ENCODE data around the gene PCYT2. TPM values are rescaled to one million over a fixed set of nuclear protein-coding genes. Genes with fewer than 3 reads are reported as not detected.

The PCYT2 gene
- total and polyA plus RNA-seq, 2 donors (not counting 1 experiment from before 2014, with no cell fraction given), result 33.4 to 34.9 TPM

GRCh38 chr17:81901167-81902022 is 9.8 kb downstream of the PCYT2 start:
- peak overlapping the region; percentile 65 for H3K4me2 ChIP-seq (replicated peaks; ENCODE audit: low read depth, low read length, poor library complexity, severe bottlenecking)
- intact Hi-C loops (cut with micrococcal nuclease), result no loop called here

More at GRCh38 chr17:81901167-81902022, 9.8 kb downstream of the PCYT2 start:
- Mint-ChIP-seq H3K4me3 (peak overlapping the region; percentile 36), H3K9me3 (ENCODE audit: insufficient read depth) (no peaks in the 10 kb centered on the region), H3K27me3 (peaks cover 7% of the 10 kb centered on the region), H3K4me1 (peaks cover 5% of the 10 kb centered on the region), H3K27ac (no peak overlapping the region)
- no peaks in the 10 kb centered on the region for H3K79me2 ChIP-seq (ENCODE audit: control insufficient read depth, insufficient read depth, low read length)
- POLR2A ChIA-PET, result no interaction called here
- H4K20me1 ChIP-seq (ENCODE audit: control insufficient read depth, insufficient read depth, low read length, poor library complexity, severe bottlenecking), result no peaks in the 10 kb centered on the region
- no peak for ATAC-seq (ENCODE audit: low read depth)
- 60% methylated on average over 21 of the region's 21 CpGs for WGBS (ENCODE audit: insufficient coverage)
- no peak overlapping the region for H2AFZ ChIP-seq (ENCODE audit: insufficient read depth, low read depth, low read length, poor library complexity, severe bottlenecking)
- peaks cover 0 to 43% of the 10 kb centered on the region in 2 experiments for H3K36me3 ChIP-seq (replicated peaks in 1 of 2; ENCODE audit: control extremely low read depth in 1 of 2, control insufficient read depth in 1 of 2, extremely low read depth in 1 of 2, insufficient read depth in 2 of 2, low read length in 1 of 2)
- DNase-seq, result no peak
- TF ChIP-seq EZH2 (IDR thresholded peaks at IDR 0.05; ENCODE audit: borderline replicate concordance, insufficient read depth, low read depth, low read length, poor library complexity, severe bottlenecking), result no peak
- TF ChIP-seq CTCF (IDR thresholded peaks at IDR 0.05), result no peak
- no peak overlapping the region for H3K27ac ChIP-seq (ENCODE audit: low read length in 2 of 2)
- no peak overlapping the region for H3K4me3 ChIP-seq (ENCODE audit: control extremely low read depth in 1 of 5, extremely low read depth in 1 of 5, insufficient read depth in 1 of 5, low read depth in 2 of 5, low read length in 4 of 5)
- no peaks in the 10 kb centered on the region for H3K9me3 ChIP-seq (ENCODE audit: control extremely low read depth in 1 of 3, control insufficient read depth in 2 of 3, insufficient read depth in 1 of 3, low read length in 2 of 3)
- peaks cover 6 to 15% of the 10 kb centered on the region in 2 donors for H3K4me1 ChIP-seq (ENCODE audit: control insufficient read depth in 2 of 2, insufficient read depth in 2 of 2, low read length in 2 of 2)
- CTCF ChIA-PET, result no interaction called here
- H3K9ac ChIP-seq (ENCODE audit: low read length), result no peak overlapping the region
- H3K27me3 ChIP-seq (replicated peaks in 1 of 4; ENCODE audit: control extremely low read depth in 1 of 4, control insufficient read depth in 3 of 4, insufficient read depth in 4 of 4, low read length in 3 of 4), result peaks cover 0 to 20% (median 7%) of the 10 kb centered on the region in 4 experiments
